SU-DHL-6 (cell line): ENCODE results near the gene CHST10.

ENCODE experiments used
- H2AFZ ChIP-seq: fragments of 200-600 bp; sonication (generic); 2 replicates; pipeline ENCODE4 v1.6.1; 2014; ENCODE audit warnings: low read depth, mild to moderate bottlenecking, moderate library complexity, mixed read lengths, antibody characterized with exemption, low read length; ENCODE audit not compliant: severe bottlenecking
- H3F3A ChIP-seq: fragments of 200-600 bp; shearing (Covaris generic); 2 replicates; pipeline ENCODE4 v1.6.0; 2016; ENCODE audit warnings: antibody characterized with exemption, mild to moderate bottlenecking; ENCODE audit not compliant: insufficient read depth
- H3K27ac ChIP-seq: fragments of 200-600 bp; sonication (generic); 2 replicates; pipeline ENCODE4 v1.5.1; 2016; ENCODE audit warnings: low read depth, mild to moderate bottlenecking, low read length, moderate library complexity, mixed read lengths
- H3K27me3 ChIP-seq: fragments of 200-600 bp; sonication (generic), shearing (Covaris generic); 2 replicates; pipeline ENCODE4 v1.6.0; 2014; ENCODE audit warnings: mild to moderate bottlenecking, low read length
- H3K36me3 ChIP-seq: fragments of 200-600 bp; sonication (generic); 2 replicates; pipeline ENCODE4 v1.6.1; 2014; ENCODE audit warnings: mild to moderate bottlenecking, low read length, mixed read lengths
- H3K4me2 ChIP-seq: fragments of 300-600, 200-600 bp; shearing (Covaris generic), sonication (generic); 2 replicates; pipeline ENCODE4 v1.6.0; 2014; ENCODE audit warnings: low read length, low read depth, mild to moderate bottlenecking; ENCODE audit not compliant: poor library complexity, severe bottlenecking
- H3K4me3 ChIP-seq: fragments of 200-600 bp; sonication (generic); 2 replicates; pipeline ENCODE4 v1.5.1; 2014; ENCODE audit warnings: antibody characterized with exemption, low read length, mild to moderate bottlenecking, mixed read lengths; ENCODE audit not compliant: insufficient read depth, poor library complexity, severe bottlenecking
- H3K79me2 ChIP-seq: fragments of 200-600 bp; sonication (generic); 2 replicates; pipeline ENCODE4 v1.6.1; 2014; ENCODE audit warnings: mild to moderate bottlenecking, low read length, moderate library complexity; ENCODE audit not compliant: insufficient read depth
- H3K9ac ChIP-seq: fragments of 200-600 bp; sonication (generic); 2 replicates; pipeline ENCODE4 v1.7.0; 2014; ENCODE audit warnings: mild to moderate bottlenecking, low read length
- H3K9me2 ChIP-seq: fragments of 200-600 bp; sonication (generic); replicated peaks from 2 replicates; pipeline ENCODE4 v1.6.1; 2014; ENCODE audit warnings: low read length; ENCODE audit not compliant: insufficient read depth
- H3K9me3 ChIP-seq: fragments of 200-600 bp; sonication (generic); 2 replicates; pipeline ENCODE4 v1.6.1; 2014; ENCODE audit warnings: low read length, mixed read lengths; ENCODE audit not compliant: insufficient read depth
- H4K20me1 ChIP-seq: fragments of 200-600 bp; sonication (generic); 2 replicates; pipeline ENCODE4 v1.6.1; 2014; ENCODE audit warnings: low read depth, mild to moderate bottlenecking, antibody characterized with exemption, low read length, moderate library complexity, mixed read lengths
- CTCF ChIP-seq: fragments of 200-600 bp; sonication (generic); IDR thresholded peaks from one replicate; pipeline ENCODE4 v1.5.1; 2017; ENCODE audit warnings: antibody characterized with exemption, mild to moderate bottlenecking, low read length, moderate library complexity; ENCODE audit not compliant: insufficient read depth, poor library complexity, severe bottlenecking
- EZH2phosphoT487 ChIP-seq: fragments of 200-600 bp; sonication (generic), shearing (Covaris generic); conservative IDR thresholded peaks from 2 replicates; pipeline ENCODE4 v1.6.1; 2018; ENCODE audit warnings: mild to moderate bottlenecking, antibody characterized with exemption, low read length, moderate library complexity, mixed read lengths

Gene CHST10

GRCh38 chr2:100388703-100389102 lies 28.8 kb downstream of the CHST10 start:
- Histone ChIP-seq H3K9me2 (no peaks in the 10 kb centered on the region), H3K4me3 (no peak overlapping the region), H3K9ac (no peak overlapping the region), H2AFZ (no peak overlapping the region), H3K79me2 (no peaks in the 10 kb centered on the region), H3K9me3 (no peaks in the 10 kb centered on the region), H3F3A (no peaks in the 10 kb centered on the region), H3K4me2 (no peak overlapping the region), H4K20me1 (no peaks in the 10 kb centered on the region), H3K27me3 (no peaks in the 10 kb centered on the region), H3K36me3 (no peaks in the 10 kb centered on the region), H3K27ac (no peak overlapping the region)
- TF ChIP-seq CTCF (no peak), EZH2phosphoT487 (no peak)

- H2AFZ ChIP-seq, result no peak overlapping the region
- H3K27me3 ChIP-seq, result no peaks in the 10 kb centered on the region
- H3K9me2 ChIP-seq, result no peaks in the 10 kb centered on the region
- H3K9me3 ChIP-seq, result no peaks in the 10 kb centered on the region
- no peaks in the 10 kb centered on the region for H3K36me3 ChIP-seq
- no peak overlapping the region for H3K27ac ChIP-seq
- H3K79me2 ChIP-seq, result no peaks in the 10 kb centered on the region
- H4K20me1 ChIP-seq, result no peaks in the 10 kb centered on the region
- no peak overlapping the region for H3K4me2 ChIP-seq
- no peak overlapping the region for H3K9ac ChIP-seq
- TF ChIP-seq CTCF (no peak), EZH2phosphoT487 (no peak)
- H3K4me3 ChIP-seq, result no peak overlapping the region
- H3F3A ChIP-seq, result no peaks in the 10 kb centered on the region
Measured at GRCh38 chr2:100383954-100384353, 33.5 kb downstream of the CHST10 start.

DNA sequence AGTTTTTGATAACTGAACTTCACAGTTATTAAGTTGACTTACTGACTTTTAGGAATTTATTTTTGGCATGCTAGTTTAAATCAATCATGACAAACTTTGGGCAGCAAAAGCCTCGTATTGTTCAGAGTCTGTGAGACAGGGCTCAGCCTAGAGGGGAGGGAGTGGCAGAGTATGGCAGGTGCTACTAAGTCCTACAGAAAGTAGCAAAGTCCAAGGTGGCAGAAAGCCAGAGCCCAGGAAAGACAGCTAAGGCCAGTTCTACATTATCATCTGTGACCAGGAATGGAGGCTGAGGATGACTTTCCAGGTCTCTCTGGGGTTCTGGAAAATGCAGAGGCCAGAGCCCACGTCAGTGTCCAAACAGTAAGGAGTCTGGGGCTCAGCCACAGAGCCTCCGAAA lies 34.2 kb downstream of the CHST10 start:
- Histone ChIP-seq H3K4me3 (no peak overlapping the region), H3K27ac (no peak overlapping the region), H3K4me2 (no peak overlapping the region), H3K9ac (no peak overlapping the region), H3K36me3 (no peaks in the 10 kb centered on the region), H4K20me1 (no peaks in the 10 kb centered on the region), H3F3A (no peaks in the 10 kb centered on the region), H3K27me3 (no peaks in the 10 kb centered on the region), H3K9me2 (no peaks in the 10 kb centered on the region), H3K9me3 (no peaks in the 10 kb centered on the region), H2AFZ (no peak overlapping the region), H3K79me2 (no peaks in the 10 kb centered on the region)
- no peak for TF ChIP-seq CTCF

- Histone ChIP-seq H3K27ac (no peak overlapping the region), H2AFZ (no peak overlapping the region), H3K9ac (no peak overlapping the region), H3K4me3 (no peak overlapping the region), H3K4me2 (no peak overlapping the region), H4K20me1 (no peaks in the 10 kb centered on the region), H3K36me3 (no peaks in the 10 kb centered on the region), H3K9me2 (no peaks in the 10 kb centered on the region), H3K9me3 (no peaks in the 10 kb centered on the region), H3K79me2 (no peaks in the 10 kb centered on the region), H3K27me3 (no peaks in the 10 kb centered on the region), H3F3A (no peaks in the 10 kb centered on the region)
- TF ChIP-seq CTCF (peak; percentile 72), EZH2phosphoT487 (no peak)
Measured at GRCh38 chr2:100381240-100381639, 36.2 kb downstream of the CHST10 start.
